ENCODE results near the gene SCN2A.

Gene SCN2A

GRCh38 chr2:165196411-165196810, 42.8 kb upstream of the SCN2A start:
- WGBS, 2 donors (ENCODE audit: extremely low coverage in 2 of 2, insufficient read length in 2 of 2, insufficient replicate concordance in 1 of 2), result no CpG with 5 or more reads among the region's 4 CpGs
- DNase-seq (ENCODE audit: low spot score), result no peak

GRCh38 chr2:165197346-165197745, 41.9 kb upstream of the SCN2A start:
- no peak overlapping the region for H3K23ac ChIP-seq (ENCODE audit: low read depth, low read length, poor library complexity)
- H3K4ac ChIP-seq (ENCODE audit: low read length), result no peak overlapping the region
- no peak overlapping the region for H3K27ac ChIP-seq (replicated peaks; ENCODE audit: low read length)
- no peak overlapping the region for H2BK15ac ChIP-seq (ENCODE audit: low read length)
- H4K91ac ChIP-seq (ENCODE audit: low read depth, low read length, poor library complexity), result no peak overlapping the region
- no peak overlapping the region for H3K4me3 ChIP-seq (ENCODE audit: low read length in 2 of 2)
- no peak for DNase-seq (ENCODE audit: low spot score)
- no peak overlapping the region for H3K18ac ChIP-seq (ENCODE audit: low read length)
- H3K79me1 ChIP-seq (ENCODE audit: low read depth, low read length), result no peaks in the 10 kb centered on the region
- H2BK120ac ChIP-seq (ENCODE audit: low read depth, low read length), result no peak overlapping the region
- H3K4me2 ChIP-seq (ENCODE audit: insufficient read depth, low read length, poor library complexity, severe bottlenecking), result no peak overlapping the region
- no CpG with 5 or more reads among the region's 1 CpG for WGBS, 2 donors (ENCODE audit: extremely low coverage in 2 of 2, insufficient read length in 2 of 2, insufficient replicate concordance in 1 of 2)
- no peaks in the 10 kb centered on the region for H3K9me3 ChIP-seq (replicated peaks in 1 of 2; ENCODE audit: control insufficient read depth in 2 of 2, insufficient read depth in 1 of 2, low read depth in 1 of 2, low read length in 2 of 2)
- no peak overlapping the region for H3K9ac ChIP-seq (ENCODE audit: low read depth, low read length, poor library complexity)
- H3K4me1 ChIP-seq (ENCODE audit: control insufficient read depth in 2 of 2, insufficient read depth in 1 of 2, low read depth in 1 of 2, low read length in 2 of 2), result no peaks in the 10 kb centered on the region
- no peak overlapping the region for H4K8ac ChIP-seq (ENCODE audit: low read depth, low read length)
- H2AK5ac ChIP-seq (ENCODE audit: low read depth, low read length), result no peak overlapping the region
- no peaks in the 10 kb centered on the region for H3K27me3 ChIP-seq (ENCODE audit: control insufficient read depth in 3 of 3, insufficient read depth in 3 of 3, low read depth in 1 of 3, low read length in 3 of 3)
- H2BK5ac ChIP-seq (ENCODE audit: low read length), result no peak overlapping the region
- H2AFZ ChIP-seq (ENCODE audit: low read length), result no peak overlapping the region
- H3K14ac ChIP-seq (ENCODE audit: low read length), result no peak overlapping the region
- H3K36me3 ChIP-seq (replicated peaks in 1 of 2; ENCODE audit: control insufficient read depth in 2 of 2, insufficient read depth in 2 of 2, low read length in 2 of 2), result no peaks in the 10 kb centered on the region
- H2BK12ac ChIP-seq (ENCODE audit: low read length), result no peak overlapping the region

More at GRCh38 chr2:165196411-165196810, 42.8 kb upstream of the SCN2A start:
- no peak overlapping the region for H2AFZ ChIP-seq (ENCODE audit: low read length)
- H2BK15ac ChIP-seq (ENCODE audit: low read length), result no peak overlapping the region
- H2AK5ac ChIP-seq (ENCODE audit: low read depth, low read length), result no peak overlapping the region
- H3K9ac ChIP-seq (ENCODE audit: low read depth, low read length, poor library complexity), result no peak overlapping the region
- H2BK12ac ChIP-seq (ENCODE audit: low read length), result no peak overlapping the region
- H3K18ac ChIP-seq (ENCODE audit: low read length), result no peak overlapping the region
- no peak overlapping the region for H3K23ac ChIP-seq (ENCODE audit: low read depth, low read length, poor library complexity)
- no peak overlapping the region for H2BK5ac ChIP-seq (ENCODE audit: low read length)
- no peak overlapping the region for H3K14ac ChIP-seq (ENCODE audit: low read length)
- no peak overlapping the region for H3K4ac ChIP-seq (ENCODE audit: low read length)
- H4K91ac ChIP-seq (ENCODE audit: low read depth, low read length, poor library complexity), result no peak overlapping the region
- H3K27ac ChIP-seq (replicated peaks; ENCODE audit: low read length), result no peak overlapping the region
- no peaks in the 10 kb centered on the region for H3K9me3 ChIP-seq (replicated peaks in 1 of 2; ENCODE audit: control insufficient read depth in 2 of 2, insufficient read depth in 1 of 2, low read depth in 1 of 2, low read length in 2 of 2)
- H3K4me1 ChIP-seq (ENCODE audit: control insufficient read depth in 2 of 2, insufficient read depth in 1 of 2, low read depth in 1 of 2, low read length in 2 of 2), result no peaks in the 10 kb centered on the region
- H3K79me1 ChIP-seq (ENCODE audit: low read depth, low read length), result no peaks in the 10 kb centered on the region
- H3K36me3 ChIP-seq (replicated peaks in 1 of 2; ENCODE audit: control insufficient read depth in 2 of 2, insufficient read depth in 2 of 2, low read length in 2 of 2), result no peaks in the 10 kb centered on the region
- no peak overlapping the region for H3K4me3 ChIP-seq (ENCODE audit: low read length in 2 of 2)
- H3K4me2 ChIP-seq (ENCODE audit: insufficient read depth, low read length, poor library complexity, severe bottlenecking), result no peak overlapping the region
- no peak overlapping the region for H2BK120ac ChIP-seq (ENCODE audit: low read depth, low read length)
- H3K27me3 ChIP-seq (ENCODE audit: control insufficient read depth in 3 of 3, insufficient read depth in 3 of 3, low read depth in 1 of 3, low read length in 3 of 3), result no peaks in the 10 kb centered on the region
- no peak overlapping the region for H4K8ac ChIP-seq (ENCODE audit: low read depth, low read length)

- Histone ChIP-seq H2BK5ac (ENCODE audit: low read length) (no peak overlapping the region), H3K18ac (ENCODE audit: low read length) (no peak overlapping the region), H3K79me1 (ENCODE audit: low read depth, low read length) (no peaks in the 10 kb centered on the region), H3K4me2 (ENCODE audit: insufficient read depth, low read length, poor library complexity, severe bottlenecking) (no peak overlapping the region), H3K4me3 (ENCODE audit: low read length in 2 of 2) (no peak overlapping the region), H4K8ac (ENCODE audit: low read depth, low read length) (no peak overlapping the region), H3K9ac (ENCODE audit: low read depth, low read length, poor library complexity) (no peak overlapping the region), H3K4ac (ENCODE audit: low read length) (no peak overlapping the region), H2BK12ac (ENCODE audit: low read length) (no peak overlapping the region), H2AFZ (ENCODE audit: low read length) (no peak overlapping the region), H2BK15ac (ENCODE audit: low read length) (no peak overlapping the region), H3K14ac (ENCODE audit: low read length) (no peak overlapping the region), H2AK5ac (ENCODE audit: low read depth, low read length) (no peak overlapping the region), H3K36me3 (replicated peaks in 1 of 2; ENCODE audit: control insufficient read depth in 2 of 2, insufficient read depth in 2 of 2, low read length in 2 of 2) (no peaks in the 10 kb centered on the region), H3K27me3 (ENCODE audit: control insufficient read depth in 3 of 3, insufficient read depth in 3 of 3, low read depth in 1 of 3, low read length in 3 of 3) (no peaks in the 10 kb centered on the region), H3K23ac (ENCODE audit: low read depth, low read length, poor library complexity) (no peak overlapping the region), H3K4me1 (ENCODE audit: control insufficient read depth in 2 of 2, insufficient read depth in 1 of 2, low read depth in 1 of 2, low read length in 2 of 2) (no peaks in the 10 kb centered on the region), H2BK120ac (ENCODE audit: low read depth, low read length) (no peak overlapping the region), H3K9me3 (replicated peaks in 1 of 2; ENCODE audit: control insufficient read depth in 2 of 2, insufficient read depth in 1 of 2, low read depth in 1 of 2, low read length in 2 of 2) (no peaks in the 10 kb centered on the region), H3K27ac (replicated peaks; ENCODE audit: low read length) (no peak overlapping the region), H4K91ac (ENCODE audit: low read depth, low read length, poor library complexity) (no peak overlapping the region)
- no peak for DNase-seq (ENCODE audit: low spot score)
- no CpG with 5 or more reads among the region's 2 CpGs for WGBS, 2 donors (ENCODE audit: extremely low coverage in 2 of 2, insufficient read length in 2 of 2, insufficient replicate concordance in 1 of 2)
These were observed 41.0 kb upstream of the SCN2A start for GRCh38 chr2:165198181-165198580.

- Histone ChIP-seq H2AK5ac (ENCODE audit: low read depth, low read length) (no peak overlapping the region), H3K27me3 (ENCODE audit: control insufficient read depth in 3 of 3, insufficient read depth in 3 of 3, low read depth in 1 of 3, low read length in 3 of 3) (no peaks in the 10 kb centered on the region), H2BK12ac (ENCODE audit: low read length) (no peak overlapping the region), H2BK120ac (ENCODE audit: low read depth, low read length) (no peak overlapping the region), H3K9ac (ENCODE audit: low read depth, low read length, poor library complexity) (no peak overlapping the region), H3K36me3 (replicated peaks in 1 of 2; ENCODE audit: control insufficient read depth in 2 of 2, insufficient read depth in 2 of 2, low read length in 2 of 2) (no peaks in the 10 kb centered on the region), H3K79me1 (ENCODE audit: low read depth, low read length) (no peaks in the 10 kb centered on the region), H2AFZ (ENCODE audit: low read length) (peak overlapping the region; percentile 5), H3K4me3 (ENCODE audit: low read length in 2 of 2) (no peak overlapping the region), H3K27ac (replicated peaks; ENCODE audit: low read length) (no peak overlapping the region), H3K4ac (ENCODE audit: low read length) (no peak overlapping the region), H3K18ac (ENCODE audit: low read length) (no peak overlapping the region), H3K4me2 (ENCODE audit: insufficient read depth, low read length, poor library complexity, severe bottlenecking) (no peak overlapping the region), H3K9me3 (replicated peaks in 1 of 2; ENCODE audit: control insufficient read depth in 2 of 2, insufficient read depth in 1 of 2, low read depth in 1 of 2, low read length in 2 of 2) (no peaks in the 10 kb centered on the region), H3K23ac (ENCODE audit: low read depth, low read length, poor library complexity) (no peak overlapping the region), H4K8ac (ENCODE audit: low read depth, low read length) (no peak overlapping the region), H4K91ac (ENCODE audit: low read depth, low read length, poor library complexity) (no peak overlapping the region), H3K4me1 (ENCODE audit: control insufficient read depth in 2 of 2, insufficient read depth in 1 of 2, low read depth in 1 of 2, low read length in 2 of 2) (peaks cover 0 to 3% of the 10 kb centered on the region in 2 donors), H2BK5ac (ENCODE audit: low read length) (no peak overlapping the region), H2BK15ac (ENCODE audit: low read length) (no peak overlapping the region), H3K14ac (ENCODE audit: low read length) (no peak overlapping the region)
- no CpG with 5 or more reads among the region's 1 CpG for WGBS, 2 donors (ENCODE audit: extremely low coverage in 2 of 2, insufficient read length in 2 of 2, insufficient replicate concordance in 1 of 2)
- no peak for DNase-seq (ENCODE audit: low spot score)
These were observed 37.0 kb upstream of the SCN2A start for GRCh38 chr2:165202239-165202638.
